Activated CD8-positive, alpha-beta memory T cell treated with anti-CD3 and anti-CD28 coated beads, Interleukin-2, amount 50 U/mL, for 1 hour (primary cell): Measurements from ENCODE around the gene NFS1.
"Not testable (repeated sequence)": the region's sequence is repeated elsewhere in the genome, so short reads cannot be mapped to it uniquely, and the experiment has no call there.

ENCODE experiments used
- DNase-seq: peaks from one replicate; pipeline ENCODE4 v3.0.0-alpha.2; 2020; ENCODE audit errors: extremely low read depth

NFS1 gene

GRCh38 chr20:35699127-35699956 is at the start of gene NFS1, which contains the start of gene ROMO1:
NFS1 (minus strand) TSS chr20:35699352; CDS start chr20:35699288, 64 bp downstream.
ROMO1 (plus strand) TSS chr20:35699405; CDS start chr20:35699633, 228 bp downstream.
- DNase-seq, result peak; percentile 58

DNA sequence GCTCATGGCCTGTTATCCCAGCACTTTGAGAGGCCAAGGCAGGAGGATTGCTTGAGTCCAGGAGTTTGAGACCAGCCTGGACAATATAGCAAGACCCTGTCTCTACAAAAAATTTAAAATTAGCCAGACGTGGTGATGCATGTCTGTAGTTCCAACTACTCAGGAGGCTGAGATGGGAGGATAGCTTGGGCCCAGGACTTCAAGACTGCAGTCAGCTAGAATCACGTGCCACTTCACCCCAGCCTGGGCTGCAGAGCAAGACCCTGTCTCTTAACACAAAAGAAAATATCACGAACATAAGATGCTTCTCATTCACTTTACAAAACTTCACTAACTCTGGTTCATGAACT is 45.3 kb upstream of the NFS1 start:
- DNase-seq, result not testable (repeated sequence)

- DNase-seq, result no peak
Measured at GRCh38 chr20:35743693-35744491, 44.7 kb upstream of the NFS1 start.

- DNase-seq, result no peak
Measured at GRCh38 chr20:35742741-35743523, 43.8 kb upstream of the NFS1 start.

DNA sequence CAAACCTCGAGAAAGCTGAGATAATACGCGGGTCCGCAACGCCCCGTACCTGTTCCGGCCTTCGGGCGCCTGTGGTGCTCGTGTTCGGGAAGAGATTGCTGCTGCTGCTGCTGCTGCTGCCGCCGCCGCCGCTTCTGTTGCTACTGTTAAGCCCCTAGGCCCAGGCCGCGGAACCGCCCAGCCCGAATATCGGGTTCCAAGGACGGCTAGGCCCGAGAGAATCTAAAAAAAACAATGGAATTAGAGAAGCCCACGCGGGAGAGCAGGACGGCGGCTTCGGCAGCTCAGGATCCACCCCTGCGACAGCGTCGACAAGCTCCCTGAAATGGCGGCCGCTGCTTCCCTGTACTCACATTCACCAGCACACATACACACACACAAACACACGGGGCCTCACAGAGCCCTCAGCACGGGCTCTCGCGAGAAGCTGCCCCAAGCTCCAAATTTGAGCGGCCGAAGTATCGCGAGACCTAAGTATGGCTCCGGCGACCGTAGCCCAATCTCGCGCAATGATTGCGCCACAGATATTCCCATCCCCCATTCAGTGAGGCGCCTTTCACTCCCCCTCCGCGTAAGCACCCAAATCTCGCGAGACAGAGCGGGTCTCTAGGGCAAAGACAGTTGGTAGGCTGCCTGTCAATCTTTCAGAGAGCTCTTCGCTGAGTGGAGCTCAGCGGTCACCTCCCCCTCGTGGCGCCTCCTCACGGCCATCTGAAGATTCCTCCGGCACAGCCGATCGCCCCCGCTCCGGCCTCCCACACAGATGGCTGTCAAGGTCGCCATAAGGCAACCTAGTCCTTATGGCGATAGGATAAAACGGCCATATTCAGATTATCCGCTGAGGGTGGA is 43.0 kb upstream of the NFS1 start, which contains the start of gene RBM39:
Gene RBM39, minus strand, starts transcription at position 369 of the 849 bp plus-strand sequence. CDS start 1,386 bp downstream, outside the sequence.
- peak; percentile 100 for DNase-seq

DNA sequence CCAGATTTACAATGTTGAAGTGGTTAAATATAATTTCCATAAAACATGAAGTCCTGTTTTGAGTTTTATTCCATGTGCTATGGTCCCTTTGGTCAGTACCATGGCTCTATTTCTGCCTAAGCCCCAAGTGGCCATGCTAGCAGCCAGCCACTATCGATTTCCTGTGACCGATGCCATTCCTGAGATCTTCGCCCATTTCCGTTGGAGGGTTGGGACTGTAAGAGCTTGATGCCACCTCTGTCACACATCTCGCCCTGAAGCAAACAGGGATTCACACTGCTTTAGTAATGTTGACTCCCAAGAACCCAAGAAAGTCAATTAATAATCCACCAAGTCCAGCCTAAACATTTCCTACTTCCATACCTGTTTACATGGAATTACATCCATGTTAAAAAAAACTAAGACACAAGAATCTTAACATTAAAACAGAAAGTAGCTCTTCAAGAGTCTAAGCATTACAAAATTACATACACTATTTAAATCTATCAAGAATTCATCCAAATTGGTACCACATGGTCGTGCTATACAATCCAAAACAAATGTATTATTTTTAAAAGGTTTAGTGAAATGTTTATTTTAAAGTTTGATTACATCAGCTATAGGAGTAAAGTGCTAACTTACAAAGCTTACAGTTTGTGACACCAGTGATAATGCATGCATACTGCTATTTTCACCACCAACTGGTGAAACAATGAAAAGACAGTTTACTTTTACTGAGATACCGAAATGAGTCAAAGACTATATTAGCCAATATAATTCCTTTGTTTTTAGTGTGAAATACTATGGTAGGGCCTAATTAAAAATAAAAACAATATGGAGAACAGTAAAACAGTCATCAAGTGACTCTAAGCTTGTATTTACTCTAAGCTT is 40.4 kb upstream of the NFS1 start:
- no peak for DNase-seq

GRCh38 chr20:35738410-35739179 is 39.4 kb upstream of the NFS1 start:
- DNase-seq, result no peak

DNA sequence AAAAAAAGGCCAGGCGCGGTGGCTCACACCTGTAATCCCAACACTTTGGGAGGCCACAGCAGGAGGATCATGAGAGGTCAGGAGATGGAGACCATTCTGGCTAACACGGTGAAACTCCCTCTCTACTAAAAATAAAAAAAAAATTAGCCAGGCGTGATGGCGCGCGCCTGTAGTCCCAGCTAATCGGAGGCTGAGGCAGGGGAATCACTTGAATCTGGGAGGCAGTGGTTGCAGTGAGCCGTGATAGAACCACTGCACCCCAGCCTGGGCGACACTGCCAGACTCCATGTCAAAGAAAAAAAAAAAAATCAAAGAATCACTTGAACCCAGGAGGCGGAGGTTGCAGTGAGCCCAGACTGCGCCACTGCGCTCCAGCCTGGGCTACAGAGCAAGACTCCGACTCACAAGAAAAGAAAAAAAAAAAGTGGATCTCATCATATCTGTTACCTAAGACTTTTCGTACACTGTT is 38.7 kb upstream of the NFS1 start:
- no peak for DNase-seq

DNA sequence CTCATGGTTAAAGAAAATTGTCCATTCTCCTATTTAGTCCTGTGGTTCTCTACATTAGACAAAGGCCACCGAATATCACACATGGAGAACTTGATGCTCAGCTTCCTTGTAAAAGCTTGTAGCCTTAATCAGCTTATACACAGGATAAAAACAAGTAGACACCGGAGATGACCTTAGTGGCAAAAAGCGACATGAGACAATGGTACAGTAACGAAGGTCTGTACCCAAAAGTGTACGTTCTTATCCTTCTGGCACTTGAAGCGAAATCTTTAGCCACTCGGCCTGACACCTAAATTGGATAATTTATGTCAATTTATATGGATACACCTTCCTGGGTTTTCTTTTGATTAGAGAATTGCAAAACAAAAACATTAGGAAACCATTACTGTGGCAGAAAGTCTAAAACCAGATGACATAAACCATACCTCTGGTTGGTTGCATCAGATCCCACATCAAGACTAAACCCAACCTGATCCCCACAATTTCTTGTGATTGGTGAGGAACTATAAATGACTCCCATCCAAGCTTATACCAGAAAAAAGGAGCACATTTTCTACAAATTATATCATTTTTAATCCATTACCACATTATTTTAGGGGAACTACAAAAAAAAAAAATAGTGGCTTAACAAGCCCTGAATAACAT is 36.8 kb upstream of the NFS1 start:
- no peak for DNase-seq

GRCh38 chr20:35734777-35735649 is 35.9 kb upstream of the NFS1 start:
- DNase-seq, result no peak

GRCh38 chr20:35734374-35734773 is 35.2 kb upstream of the NFS1 start:
- no peak for DNase-seq

GRCh38 chr20:35732644-35732982 is 33.5 kb upstream of the NFS1 start:
- DNase-seq, result no peak

DNA sequence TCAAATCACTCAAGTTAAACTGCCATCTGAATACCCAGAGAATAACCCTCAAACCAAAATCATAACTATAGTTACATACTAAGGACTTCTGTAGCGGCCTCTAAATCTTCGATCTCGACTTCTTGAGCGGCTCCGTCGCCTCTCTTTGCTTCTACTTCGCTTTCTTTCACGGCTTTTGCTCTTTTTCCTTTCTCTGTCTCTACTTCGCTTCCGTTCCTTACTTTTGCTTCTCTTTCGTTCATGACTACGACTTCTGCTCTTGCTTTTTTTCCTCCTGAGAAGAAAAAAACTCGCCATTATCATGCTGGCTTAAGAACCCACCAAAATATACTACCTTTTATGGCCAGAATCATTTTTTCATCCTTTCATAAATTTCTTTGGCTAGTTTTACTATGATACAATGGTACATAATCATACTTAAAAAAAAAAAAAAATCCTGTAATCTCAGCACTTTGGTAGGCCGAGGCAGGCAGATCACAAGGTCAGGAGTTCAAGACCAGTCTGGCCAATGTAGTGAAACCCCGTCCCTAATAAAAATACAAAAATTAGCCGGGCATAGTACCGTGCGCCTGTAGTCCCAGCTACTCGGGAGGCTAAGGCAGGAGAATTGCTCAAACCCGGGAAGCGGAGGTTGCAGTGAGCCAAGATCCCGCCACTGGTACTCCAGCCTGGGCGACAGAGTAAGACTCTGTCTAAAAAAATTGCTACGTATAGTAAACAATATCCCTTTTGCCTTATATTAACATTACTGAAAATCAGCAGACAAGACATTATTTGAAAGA is 32.9 kb upstream of the NFS1 start:
- DNase-seq, result no peak

DNA sequence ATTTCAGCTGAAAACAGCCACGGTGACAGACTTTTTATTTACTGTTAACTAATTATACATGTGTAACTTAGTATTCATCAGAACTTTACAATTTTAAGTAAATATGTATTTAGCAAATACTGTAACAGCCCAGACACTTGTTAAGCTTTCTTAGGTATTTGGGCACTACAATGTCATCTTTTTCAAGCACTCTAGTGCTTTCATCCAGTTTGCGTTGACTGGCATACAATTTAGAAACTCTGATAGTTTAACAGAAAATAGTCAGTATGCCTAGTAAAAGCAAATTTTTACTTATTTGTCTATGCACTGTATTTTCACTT is 32.3 kb upstream of the NFS1 start:
- DNase-seq, result no peak

DNA sequence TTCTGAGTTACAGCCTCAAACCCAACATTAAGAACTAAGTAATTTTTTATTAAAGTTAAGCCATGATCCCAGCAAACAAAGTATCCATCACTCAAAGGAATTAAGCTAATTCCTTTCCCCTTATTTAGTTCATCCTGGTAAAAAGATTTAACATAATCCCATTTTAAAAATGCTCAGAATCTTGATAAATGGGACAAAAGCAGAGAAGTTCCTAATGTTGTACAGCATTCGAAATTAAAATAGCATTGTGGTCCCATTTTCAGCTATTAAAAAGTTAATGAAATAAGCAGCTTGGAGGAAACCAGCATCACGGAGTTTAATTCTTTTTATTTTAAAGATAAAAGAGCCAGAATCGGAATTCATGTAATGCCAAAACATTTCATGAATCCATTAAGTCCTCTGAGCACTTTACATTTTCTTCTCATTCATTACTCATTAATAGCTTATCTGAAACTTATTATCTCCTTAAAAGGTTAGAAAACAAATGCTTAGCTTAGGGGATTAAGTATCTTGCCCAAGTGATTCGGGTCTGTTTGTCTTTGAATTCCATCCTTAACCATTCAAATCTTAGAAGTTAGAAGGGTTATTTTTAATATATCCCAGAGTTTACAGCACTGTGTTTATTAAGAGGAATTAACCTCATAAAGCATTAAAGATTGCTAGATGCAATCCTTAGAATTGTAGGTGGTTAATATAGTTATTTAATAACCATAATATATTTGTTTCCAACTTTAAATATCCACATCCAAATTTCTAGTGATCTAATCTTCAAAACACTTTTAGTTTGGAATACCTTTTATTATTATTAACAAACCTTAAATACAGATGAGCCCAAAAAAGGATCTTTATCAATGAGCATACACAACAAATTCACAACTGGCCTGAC is 31.7 kb upstream of the NFS1 start:
- DNase-seq, result no peak
